HG03135 (cell line): ENCODE measurements around the gene SLC17A3.

Source experiments
- ATAC-seq: cut with Tn5 transposase; IDR thresholded peaks from one replicate; pipeline ENCODE4 v1.9.1; 2021; ENCODE audit warnings: mild to moderate bottlenecking, moderate library complexity; ENCODE audit not compliant: unreplicated experiment

Gene SLC17A3

DNA sequence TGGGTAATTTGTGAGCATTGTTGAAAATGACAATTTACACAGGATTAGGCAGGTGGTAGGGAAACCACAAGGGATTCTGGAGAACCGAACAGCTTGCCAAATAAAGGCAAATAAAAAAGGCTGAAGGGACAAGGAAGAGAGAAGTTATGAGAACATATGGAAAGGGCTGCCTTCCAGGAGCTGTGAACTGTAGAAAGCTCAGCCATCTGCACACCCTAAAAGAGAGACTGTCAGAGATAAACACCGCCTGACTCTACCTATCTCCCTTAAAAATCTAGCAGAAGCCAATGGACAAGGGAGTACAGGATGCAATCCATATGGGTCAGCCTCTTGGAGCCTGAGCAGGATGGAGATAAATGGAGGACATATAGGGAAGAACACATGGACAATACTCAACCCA lies 29.5 kb downstream of the SLC17A3 start:
- no peak for ATAC-seq

DNA sequence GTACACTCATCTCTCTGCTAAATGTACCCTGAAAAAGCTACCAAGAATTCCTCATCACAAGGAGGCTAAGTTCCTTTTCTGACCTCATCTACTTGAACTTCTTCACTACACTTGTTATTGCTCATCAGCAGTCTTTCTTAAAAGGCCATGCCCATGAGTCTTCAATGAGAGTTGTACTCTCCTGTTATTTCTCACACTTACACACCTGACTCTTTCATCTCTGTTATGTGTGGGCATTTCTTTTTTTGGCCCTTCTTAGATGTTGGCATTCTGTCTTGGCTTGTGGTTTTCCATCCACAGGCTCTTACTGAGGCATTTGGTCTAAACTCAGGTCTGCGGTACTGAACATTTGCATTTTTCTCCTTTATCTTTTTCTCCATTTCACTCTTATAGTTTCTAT lies 31.5 kb downstream of the SLC17A3 start:
- ATAC-seq, result no peak

DNA sequence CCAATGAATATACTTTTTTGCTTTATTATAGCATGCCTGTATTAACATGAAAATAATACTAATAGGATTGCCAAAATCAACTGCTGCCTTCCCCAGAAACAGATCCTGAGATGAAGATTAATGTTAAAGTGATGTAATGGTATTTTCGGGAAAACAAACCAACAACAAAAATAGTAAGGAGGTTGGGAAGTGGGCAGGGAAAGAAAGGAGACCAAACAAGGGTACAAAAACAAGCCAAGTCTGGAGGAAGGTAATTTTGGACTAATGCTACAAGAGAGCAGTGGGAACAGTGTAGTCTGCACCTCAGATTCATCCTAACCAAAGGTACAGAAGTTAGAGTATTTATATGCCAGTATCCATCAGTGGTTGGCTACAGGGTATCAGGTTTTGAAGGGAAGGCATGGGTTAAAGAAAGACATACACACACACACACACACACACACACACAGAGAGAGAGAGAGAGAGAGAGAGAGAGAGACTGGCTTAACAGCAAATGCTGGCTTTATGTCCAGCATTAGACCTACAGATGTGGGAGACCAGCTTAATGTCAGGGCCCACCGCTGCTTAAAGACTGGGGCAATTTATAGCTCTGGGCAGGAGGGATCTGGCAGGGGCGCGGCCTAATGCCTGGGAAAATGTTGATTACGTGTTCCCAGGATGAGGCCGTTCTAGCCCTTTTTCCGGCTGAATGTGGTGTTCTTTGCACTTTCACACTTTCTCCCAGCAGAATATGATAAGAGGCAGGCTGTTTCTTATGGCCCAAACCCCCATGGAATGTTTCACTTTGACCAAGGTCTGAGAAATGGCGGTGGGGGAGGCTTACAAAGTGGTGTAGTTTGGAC lies 38.4 kb downstream of the SLC17A3 start:
- ATAC-seq, result no peak

DNA sequence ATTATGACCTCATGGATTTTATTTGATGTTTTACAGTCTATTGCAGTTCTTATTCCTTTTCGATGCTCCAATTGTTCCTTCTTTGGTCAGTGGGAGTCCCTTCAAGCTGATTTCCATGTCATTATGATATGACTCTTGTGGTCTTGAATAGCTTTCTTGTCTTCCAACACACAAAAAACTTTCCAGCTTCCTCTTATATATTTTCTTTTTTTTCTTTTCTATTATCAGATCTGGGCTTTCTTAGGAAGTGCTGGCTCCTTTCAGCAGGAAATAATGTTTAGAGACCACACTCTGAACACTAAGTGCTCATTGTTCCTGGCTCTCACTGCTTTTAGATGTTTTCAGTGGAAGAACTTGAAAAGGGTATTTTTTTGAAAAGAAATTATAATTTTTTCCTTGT lies 39.1 kb downstream of the SLC17A3 start:
- no peak for ATAC-seq

DNA sequence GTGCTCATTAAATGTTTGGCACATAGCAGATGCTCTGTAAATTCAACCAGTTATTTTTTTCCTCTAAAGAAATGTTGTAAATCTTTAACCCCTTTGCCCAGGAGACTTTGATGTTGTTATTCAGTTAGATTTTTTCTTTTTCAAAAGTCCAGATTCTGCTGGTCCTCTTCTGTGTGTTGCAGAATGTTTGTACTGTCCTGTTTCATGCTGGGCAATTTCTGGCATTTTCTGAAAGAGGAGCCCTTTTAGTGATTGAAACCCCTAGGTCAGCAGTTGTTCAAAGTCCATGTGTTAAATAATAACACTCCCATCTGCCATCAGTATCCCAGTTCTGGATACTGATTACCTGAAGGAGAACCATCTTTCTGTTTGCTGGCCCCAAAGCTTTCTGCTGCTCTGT lies 40.9 kb downstream of the SLC17A3 start:
- no peak for ATAC-seq

DNA sequence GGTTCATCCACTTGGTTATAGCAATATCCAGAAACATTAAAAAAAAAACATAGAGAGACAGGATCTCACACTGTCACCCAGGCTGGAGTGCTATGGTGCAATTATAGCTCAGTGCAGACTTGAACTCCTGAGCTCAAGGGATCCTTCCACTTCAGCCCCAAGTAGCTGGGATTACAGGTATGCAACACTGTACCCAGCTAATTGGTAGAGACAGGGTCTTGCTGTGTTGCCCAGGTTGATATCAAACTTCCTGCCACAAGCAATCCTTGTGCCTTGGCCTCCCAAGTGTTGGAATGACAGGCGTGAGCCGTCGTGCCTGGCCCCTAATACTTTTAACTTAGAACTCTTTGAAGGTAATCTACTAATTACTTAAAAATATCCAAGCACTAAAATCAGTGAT lies 41.4 kb downstream of the SLC17A3 start:
- ATAC-seq, result no peak

DNA sequence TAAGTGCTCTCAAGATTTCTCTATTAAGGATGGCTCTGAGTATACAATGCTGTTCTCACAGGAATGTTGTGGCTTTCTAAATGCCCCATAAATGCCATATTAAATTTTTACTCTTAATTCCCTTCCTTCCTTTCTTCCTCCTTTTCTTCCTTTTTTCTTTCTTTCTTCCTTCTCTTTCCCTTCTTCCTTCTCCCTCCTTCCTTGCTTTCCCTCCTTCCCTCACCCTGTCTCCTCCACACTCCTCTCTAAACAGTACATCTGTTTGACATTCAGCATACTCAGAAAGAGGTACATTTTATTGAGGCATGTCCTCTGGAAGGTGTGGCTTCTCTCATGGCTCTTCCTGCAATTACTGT lies 41.8 kb downstream of the SLC17A3 start:
- ATAC-seq, result no peak

DNA sequence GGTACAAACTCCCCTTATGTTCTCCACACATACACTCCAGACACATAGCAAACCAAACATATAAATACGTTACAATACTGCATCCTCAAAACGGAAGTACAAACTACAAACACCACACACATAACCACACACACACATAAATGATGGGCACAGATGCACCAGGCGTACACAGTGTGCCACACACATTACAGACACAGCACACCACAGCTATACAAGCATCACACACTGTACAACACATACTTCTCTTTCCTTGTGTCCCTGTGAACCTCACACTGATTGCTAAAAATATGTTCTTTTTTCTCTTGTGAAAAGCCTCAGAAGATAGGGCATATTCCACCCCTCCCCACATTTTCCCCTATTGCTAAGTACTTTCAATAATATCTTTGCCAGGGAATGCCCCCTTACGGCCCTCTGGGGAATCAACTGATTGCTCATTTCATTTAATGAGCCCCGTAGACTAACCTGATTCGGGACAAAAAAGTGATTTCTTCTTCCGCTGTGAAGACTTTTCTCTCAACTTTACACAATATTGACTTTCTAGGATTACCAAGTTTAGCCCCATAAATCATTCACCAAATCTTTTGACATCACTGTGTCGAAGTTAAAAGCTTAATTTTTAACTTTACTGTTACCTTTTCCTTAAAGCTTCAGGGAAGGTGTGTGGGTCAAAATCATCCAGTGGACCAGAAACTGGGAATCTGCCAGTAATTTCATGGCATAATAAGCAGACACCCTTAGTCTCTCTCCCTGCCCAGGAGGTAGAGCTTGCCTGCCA lies 42.3 kb downstream of the SLC17A3 start, which contains the start of gene SLC17A1:
SLC17A1 (minus strand) TSS at position 521 of the 775 bp plus-strand sequence. CDS start 1,495 bp downstream, outside the sequence.
- no peak for ATAC-seq

DNA sequence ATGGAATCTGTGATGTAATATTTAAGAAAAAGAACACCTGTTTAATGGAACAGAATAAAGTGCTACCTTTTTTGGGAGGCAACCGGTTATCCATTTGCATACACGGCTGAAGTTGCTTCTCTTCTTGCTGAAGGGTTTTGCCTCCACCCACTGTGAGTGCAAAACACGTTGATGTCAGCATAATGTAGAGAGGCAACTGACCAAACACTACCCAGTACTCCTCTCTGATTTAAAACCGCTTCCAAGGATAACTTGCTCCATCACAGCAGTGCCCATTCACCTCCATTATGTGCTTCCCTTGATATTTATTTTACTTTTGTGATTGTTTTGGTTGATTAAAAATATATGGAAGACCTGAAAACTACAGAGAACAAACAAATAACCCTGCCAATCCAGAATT lies 43.6 kb downstream of the SLC17A3 start:
- ATAC-seq, result no peak

DNA sequence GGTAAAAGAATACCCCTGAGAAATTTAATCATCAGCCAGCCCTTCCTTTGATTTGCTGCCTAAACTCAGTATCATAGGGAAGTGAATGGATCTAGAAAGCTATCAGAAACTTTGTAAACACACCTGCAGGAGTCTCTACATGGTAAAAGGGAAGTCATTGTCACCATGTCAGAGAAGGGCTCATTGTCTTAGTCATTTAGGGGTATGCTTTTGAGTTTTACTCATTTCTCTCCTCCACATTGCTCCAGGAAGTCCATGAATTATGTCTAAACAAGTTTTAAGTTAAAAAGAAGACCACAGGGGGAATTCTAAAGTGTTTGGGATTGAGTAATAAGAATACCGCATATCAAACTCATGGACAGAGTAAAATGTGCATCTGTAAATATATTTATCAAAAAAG lies 44.7 kb downstream of the SLC17A3 start:
- ATAC-seq, result no peak

DNA sequence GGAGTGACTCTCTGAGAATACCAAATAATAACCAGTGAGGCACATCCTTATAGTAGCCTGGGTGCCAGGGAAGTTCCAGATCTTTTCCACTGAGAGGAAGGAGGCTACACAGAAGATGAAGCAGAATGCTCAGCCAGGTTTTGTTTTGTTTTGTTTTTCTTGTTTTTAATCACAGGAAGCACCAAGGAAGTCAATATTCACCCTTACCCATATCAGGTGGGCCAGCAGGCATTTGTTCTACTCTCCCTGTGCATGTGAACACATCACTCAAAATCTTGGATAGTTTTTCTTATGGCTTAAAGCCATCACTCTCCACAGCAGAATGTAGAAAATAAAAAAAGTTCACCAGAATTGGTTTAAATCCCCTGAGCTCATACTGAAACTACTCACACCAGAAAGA lies 52.7 kb downstream of the SLC17A3 start:
- ATAC-seq, result no peak

DNA sequence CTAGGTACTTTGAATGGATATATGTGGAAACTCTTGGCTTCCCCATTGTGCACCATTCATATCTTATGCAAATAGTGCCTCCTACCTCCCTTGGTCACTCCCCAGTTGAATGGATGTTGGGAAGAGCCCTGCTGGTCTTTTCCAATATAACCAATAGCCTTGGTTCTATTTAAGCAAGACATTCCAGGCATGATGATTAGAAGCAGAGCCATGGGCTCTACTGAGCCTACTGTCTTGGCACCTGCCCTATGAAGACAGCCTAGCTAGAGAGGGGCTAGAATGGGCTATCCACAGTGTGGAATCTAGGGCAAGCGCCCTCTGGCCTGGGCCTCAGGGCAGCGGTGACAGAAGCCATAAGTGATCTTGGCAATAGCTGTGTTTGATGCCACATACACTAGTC lies 57.8 kb downstream of the SLC17A3 start:
- ATAC-seq, result no peak

DNA sequence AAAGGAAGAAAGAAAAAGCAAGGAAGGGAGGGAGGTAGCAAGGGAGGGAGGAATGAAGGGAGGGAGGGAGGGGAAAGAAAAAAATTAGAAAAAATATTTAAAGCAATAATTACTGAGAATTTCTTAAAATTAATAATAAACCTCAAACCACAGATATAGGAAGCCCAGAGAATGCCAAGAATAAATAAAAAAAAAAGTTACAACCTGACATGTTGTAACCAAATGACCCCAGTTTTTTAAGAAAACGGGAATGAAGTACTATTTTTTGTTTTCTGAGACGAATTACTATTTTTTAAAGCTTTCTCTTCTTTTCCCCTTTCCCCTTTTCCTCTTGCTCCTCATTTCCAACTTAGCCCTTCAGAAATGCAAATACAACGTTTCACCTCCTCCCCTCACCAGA lies 58.8 kb downstream of the SLC17A3 start:
- no peak for ATAC-seq

DNA sequence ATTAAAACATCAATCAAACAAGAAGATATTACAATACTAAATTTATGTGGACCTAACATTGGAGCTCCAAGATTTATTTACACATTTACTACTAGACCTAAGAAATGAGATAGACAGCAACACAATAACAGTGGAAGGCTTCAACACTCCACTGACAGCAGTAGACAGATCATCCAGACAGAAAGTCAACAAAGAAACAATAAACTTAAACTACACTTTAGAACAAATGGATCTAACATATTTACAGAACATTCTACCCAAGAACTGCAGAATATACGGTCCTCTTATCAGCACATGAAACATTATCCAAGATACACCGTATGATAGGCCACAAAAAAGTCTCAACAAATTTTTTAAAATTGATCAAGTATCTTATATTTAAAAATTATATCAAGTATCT lies 69.2 kb downstream of the SLC17A3 start:
- no peak for ATAC-seq

DNA sequence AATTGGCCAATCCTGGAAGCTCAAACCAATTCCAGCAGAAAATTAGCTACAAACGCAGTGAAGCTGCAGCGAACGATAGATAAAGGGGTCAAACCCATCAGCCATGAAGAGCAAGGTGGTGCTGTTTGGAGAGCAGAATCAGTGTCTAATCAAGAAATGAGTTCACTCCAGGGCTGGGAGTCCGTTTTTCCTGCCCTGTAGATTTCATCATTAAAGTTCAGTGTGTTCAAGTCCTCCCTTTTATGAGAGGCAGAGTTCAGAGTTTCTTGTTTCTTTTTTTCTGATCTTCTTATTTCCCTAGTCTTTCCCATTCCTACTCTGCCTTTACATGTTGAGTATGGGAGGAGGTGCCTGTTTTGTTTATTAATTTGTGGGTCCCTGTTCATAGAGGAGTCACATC lies 72.6 kb downstream of the SLC17A3 start:
- ATAC-seq, result no peak
